GM12864 (cell line): Measurements from ENCODE around the gene ELAVL3.

Experiments
- DNase-seq: peaks from one replicate; pipeline ENCODE4 v3.0.0-alpha.2; 2011; ENCODE audit warnings: low read depth
- H3K4me3 ChIP-seq: 2 replicates; pipeline ENCODE4 v1.5.1; 2011; ENCODE audit warnings: mild to moderate bottlenecking, low read depth, low read length, control low read depth
- TF ChIP-seq, protein P1 (sequence below): IDR thresholded peaks from 2 replicates; pipeline ENCODE4 v1.5.1; 2011; ENCODE audit warnings: low read depth, mild to moderate bottlenecking, moderate library complexity, low read length, control low read depth, inconsistent platforms; ENCODE audit errors: missing control alignments

Gene ELAVL3

GRCh38 chr19:11499890-11500420, 19.1 kb upstream of the ELAVL3 start:
- no peak overlapping the region for H3K4me3 ChIP-seq
- DNase-seq: no peak
- TF ChIP-seq, protein P1, sequence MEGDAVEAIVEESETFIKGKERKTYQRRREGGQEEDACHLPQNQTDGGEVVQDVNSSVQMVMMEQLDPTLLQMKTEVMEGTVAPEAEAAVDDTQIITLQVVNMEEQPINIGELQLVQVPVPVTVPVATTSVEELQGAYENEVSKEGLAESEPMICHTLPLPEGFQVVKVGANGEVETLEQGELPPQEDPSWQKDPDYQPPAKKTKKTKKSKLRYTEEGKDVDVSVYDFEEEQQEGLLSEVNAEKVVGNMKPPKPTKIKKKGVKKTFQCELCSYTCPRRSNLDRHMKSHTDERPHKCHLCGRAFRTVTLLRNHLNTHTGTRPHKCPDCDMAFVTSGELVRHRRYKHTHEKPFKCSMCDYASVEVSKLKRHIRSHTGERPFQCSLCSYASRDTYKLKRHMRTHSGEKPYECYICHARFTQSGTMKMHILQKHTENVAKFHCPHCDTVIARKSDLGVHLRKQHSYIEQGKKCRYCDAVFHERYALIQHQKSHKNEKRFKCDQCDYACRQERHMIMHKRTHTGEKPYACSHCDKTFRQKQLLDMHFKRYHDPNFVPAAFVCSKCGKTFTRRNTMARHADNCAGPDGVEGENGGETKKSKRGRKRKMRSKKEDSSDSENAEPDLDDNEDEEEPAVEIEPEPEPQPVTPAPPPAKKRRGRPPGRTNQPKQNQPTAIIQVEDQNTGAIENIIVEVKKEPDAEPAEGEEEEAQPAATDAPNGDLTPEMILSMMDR: no peak

DNA sequence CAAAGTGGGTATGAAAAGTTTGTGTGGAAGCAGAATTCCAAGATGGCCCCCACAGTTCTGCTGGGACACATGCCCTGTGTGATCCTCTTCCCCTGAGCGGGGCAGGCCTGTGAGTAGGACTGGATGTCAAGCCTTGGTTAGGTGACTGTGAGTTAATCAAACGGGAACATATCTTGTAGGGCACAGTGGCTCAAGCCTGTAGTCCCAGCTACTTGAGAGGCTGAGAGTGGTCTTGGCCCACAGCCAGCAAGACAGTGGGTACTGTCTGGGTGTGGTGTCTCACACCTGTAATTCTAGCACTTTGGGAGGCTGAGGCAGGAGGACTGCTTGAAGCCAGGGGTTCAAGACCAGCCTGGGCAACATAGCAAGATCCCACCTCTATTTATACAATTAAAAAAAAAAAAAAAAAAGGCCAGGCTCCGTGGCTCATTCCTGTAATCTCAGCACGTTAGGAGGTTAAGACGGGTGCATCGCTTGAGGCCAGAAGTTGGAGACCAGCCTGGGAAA, 18.4 kb upstream of the ELAVL3 start:
- no peak overlapping the region for H3K4me3 ChIP-seq
- TF ChIP-seq, protein P1: no peak
- DNase-seq: no peak

- H3K4me3 ChIP-seq: no peak overlapping the region
- TF ChIP-seq, protein P1: peak; percentile 81
- DNase-seq: no peak
These were observed 15.7 kb upstream of the ELAVL3 start for GRCh38 chr19:11496391-11497163.

- TF ChIP-seq, protein P1: no peak
- H3K4me3 ChIP-seq: no peak overlapping the region
- no peak for DNase-seq
These were observed 15.0 kb upstream of the ELAVL3 start for GRCh38 chr19:11495885-11496284.

DNA sequence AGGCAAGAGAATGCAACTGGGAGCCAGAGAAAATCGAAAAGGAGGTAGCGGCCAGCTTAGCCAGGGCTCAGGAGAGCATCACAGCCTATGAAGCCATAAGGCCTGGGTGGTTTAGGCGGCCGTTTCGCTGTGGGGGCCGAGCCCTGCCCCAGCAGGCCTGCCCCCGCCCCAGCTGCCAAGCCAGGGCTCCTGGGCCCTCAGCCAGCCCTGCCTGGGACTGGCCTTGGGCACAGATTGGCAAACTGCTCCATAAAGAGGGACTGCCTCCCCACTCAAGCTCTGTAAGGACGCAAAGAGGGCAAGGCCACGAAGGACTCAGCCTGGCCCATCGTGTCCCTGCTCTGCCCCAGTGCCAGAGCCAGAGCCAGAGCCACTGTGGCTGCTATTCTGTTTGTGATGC, 14.6 kb upstream of the ELAVL3 start:
- no peak overlapping the region for H3K4me3 ChIP-seq
- TF ChIP-seq, protein P1: no peak
- DNase-seq: no peak

GRCh38 chr19:11494634-11495285, 13.9 kb upstream of the ELAVL3 start:
- TF ChIP-seq, protein P1: no peak
- DNase-seq: no peak
- H3K4me3 ChIP-seq: no peak overlapping the region
